ENCODE measurements around the gene ESR2. TPM values are rescaled to one million over a fixed set of nuclear protein-coding genes. Genes with fewer than 3 reads are reported as not detected.
A peak's percentile ranks its signal among the peaks of the same experiment; 100 is the strongest.

Gene ESR2
- total RNA-seq, 1 donor, result under 0.01 TPM

- no peak for DNase-seq (ENCODE audit: low read depth)
- no peak for TF ChIP-seq CTCF (IDR thresholded peaks at IDR 0.05; ENCODE audit: insufficient read depth, low read length)
- no peak overlapping the region for H3K4me3 ChIP-seq (ENCODE audit: low read depth, low read length)
These were observed 183.4 kb downstream of the ESR2 start for GRCh38 chr14:64110802-64111201.

GRCh38 chr14:64109819-64110554, 184.2 kb downstream of the ESR2 start:
- DNase-seq (ENCODE audit: low read depth), result peak; percentile 11

GRCh38 chr14:64107438-64107837, 186.7 kb downstream of the ESR2 start:
- H3K4me3 ChIP-seq (ENCODE audit: low read depth, low read length), result no peak overlapping the region
- no peak for DNase-seq (ENCODE audit: low read depth)
- no peak for TF ChIP-seq CTCF (IDR thresholded peaks at IDR 0.05; ENCODE audit: insufficient read depth, low read length)

More at GRCh38 chr14:64109819-64110554, 184.2 kb downstream of the ESR2 start:
- no peak overlapping the region for H3K4me3 ChIP-seq (ENCODE audit: low read depth, low read length)
- TF ChIP-seq CTCF (IDR thresholded peaks at IDR 0.05; ENCODE audit: insufficient read depth, low read length), result no peak

- no peak for TF ChIP-seq CTCF (IDR thresholded peaks at IDR 0.05; ENCODE audit: insufficient read depth, low read length)
- no peak overlapping the region for H3K4me3 ChIP-seq (ENCODE audit: low read depth, low read length)
- DNase-seq (ENCODE audit: low read depth), result no peak
These were observed 196.1 kb downstream of the ESR2 start for GRCh38 chr14:64098120-64098519.

GRCh38 chr14:64095620-64096019, 198.6 kb downstream of the ESR2 start:
- H3K4me3 ChIP-seq (ENCODE audit: low read depth, low read length), result no peak overlapping the region
- no peak for TF ChIP-seq CTCF (IDR thresholded peaks at IDR 0.05; ENCODE audit: insufficient read depth, low read length)
- DNase-seq (ENCODE audit: low read depth), result peak; percentile 53

- TF ChIP-seq CTCF (IDR thresholded peaks at IDR 0.05; ENCODE audit: insufficient read depth, low read length), result no peak
- DNase-seq (ENCODE audit: low read depth), result no peak
- H3K4me3 ChIP-seq (ENCODE audit: low read depth, low read length), result no peak overlapping the region
These were observed 201.2 kb downstream of the ESR2 start for GRCh38 chr14:64092940-64093339.

- TF ChIP-seq CTCF (IDR thresholded peaks at IDR 0.05; ENCODE audit: insufficient read depth, low read length), result no peak
- DNase-seq (ENCODE audit: low read depth), result no peak
These were observed 201.8 kb downstream of the ESR2 start for GRCh38 chr14:64092338-64092737.

More at GRCh38 chr14:64092338-64092737, 201.8 kb downstream of the ESR2 start:
- no peak overlapping the region for H3K4me3 ChIP-seq (ENCODE audit: low read depth, low read length)

Measured in fibroblast of the aortic adventitia (primary cell).